GM19240 (cell line): Measurements from ENCODE around the gene TCEA2.

Experiments used
- DNase-seq: peaks from one replicate; pipeline ENCODE4 v3.0.0; 2011; ENCODE audit warnings: low spot score; ENCODE audit not compliant: insufficient read length

The TCEA2 gene

DNA sequence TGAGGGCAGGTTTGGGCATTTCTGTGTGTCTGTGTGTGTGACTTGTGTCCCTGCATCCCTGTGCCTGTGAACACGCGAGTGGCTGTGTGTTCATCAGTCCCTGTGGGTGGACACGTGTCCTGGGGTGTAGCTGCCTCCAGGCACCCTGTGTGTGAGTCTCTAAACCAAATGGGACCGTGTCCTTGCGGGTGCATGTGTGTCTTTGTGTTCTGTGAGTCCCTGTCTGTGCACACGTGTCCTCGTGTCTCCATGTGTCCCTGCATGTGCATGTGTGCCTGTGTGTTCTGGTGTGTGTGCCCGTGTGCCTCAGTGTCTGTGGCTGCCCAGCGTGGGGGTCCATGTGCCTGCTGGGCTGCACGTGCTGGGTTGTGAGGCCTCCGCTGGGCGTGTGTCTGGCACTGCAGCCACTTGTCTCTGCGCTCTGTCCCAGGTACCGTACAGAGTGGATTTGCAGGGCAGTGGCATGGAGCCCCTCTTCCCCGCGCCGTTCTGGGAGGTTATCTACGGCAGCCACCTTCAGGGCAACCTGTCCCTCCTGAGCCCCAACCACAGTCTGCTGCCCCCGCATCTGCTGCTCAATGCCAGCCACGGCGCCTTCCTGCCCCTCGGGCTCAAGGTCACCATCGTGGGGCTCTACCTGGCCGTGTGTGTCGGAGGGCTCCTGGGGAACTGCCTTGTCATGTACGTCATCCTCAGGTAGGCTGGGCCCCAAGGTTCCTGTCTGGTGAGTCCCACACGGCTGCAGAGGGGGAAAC is 29.4 kb downstream of the TCEA2 start:
- no peak for DNase-seq

DNA sequence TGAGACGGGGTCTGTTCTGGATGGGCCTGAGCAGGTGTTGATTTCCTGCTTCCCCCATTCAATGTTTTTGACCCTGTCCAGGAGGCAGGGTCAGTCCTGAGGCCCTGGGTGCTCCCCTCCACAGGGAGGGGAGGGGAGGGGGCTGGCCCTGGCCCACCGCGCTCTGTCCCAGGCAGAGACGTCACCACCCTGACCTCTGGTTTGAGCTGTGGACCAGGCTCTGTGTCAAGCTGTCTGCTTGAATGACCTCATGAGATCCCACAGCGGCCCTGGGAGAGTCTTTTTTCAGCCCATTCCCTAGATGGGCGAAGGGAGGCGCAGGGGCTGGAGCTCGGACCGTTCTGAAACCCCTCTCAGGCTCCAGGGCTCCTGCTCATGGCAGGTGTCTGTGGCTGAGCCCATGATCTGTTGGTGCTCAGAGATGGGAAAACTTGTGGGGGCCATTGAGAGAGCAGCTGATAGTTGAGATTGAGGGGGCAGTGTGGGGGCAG is 30.1 kb downstream of the TCEA2 start:
- no peak for DNase-seq

DNA sequence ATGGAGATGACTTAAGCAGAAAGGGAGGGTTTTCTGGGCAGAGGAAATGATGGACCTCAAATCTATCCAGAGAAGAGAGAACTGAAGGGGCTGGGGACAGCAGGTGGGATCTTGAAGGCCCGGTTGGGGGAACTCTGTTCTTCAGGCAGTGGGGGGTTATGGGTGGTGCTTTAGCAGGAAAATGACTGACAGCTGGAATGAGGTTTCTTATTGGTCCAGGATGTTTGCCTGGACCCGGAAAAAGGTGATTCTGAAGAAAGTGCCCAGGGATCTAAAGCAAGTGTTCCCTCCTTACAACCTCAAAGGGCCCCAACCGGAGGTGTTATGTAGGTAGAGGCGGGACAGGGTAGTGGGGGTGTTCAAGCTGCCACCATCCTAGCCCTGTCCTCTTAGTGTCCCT is 32.5 kb downstream of the TCEA2 start:
- no peak for DNase-seq

DNA sequence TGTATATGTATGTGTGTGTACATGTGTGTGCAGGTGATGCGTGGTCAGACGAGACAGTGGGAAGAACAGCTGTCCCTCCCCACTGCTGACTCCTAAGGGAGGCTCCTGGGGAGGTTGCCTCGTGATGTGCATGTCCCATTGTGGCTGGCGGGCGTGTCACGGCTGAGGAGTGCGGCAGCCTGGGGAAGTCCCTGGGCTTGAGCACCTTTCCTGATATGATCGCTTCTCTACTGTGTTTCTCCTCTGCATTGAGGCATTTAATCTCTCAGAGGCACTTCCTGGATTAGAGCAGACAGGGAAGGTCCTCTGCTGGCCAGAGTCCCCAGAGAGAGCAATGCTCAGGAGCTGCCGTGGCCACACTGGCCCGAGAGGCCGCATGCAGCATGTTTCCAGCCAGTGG is 32.9 kb downstream of the TCEA2 start:
- no peak for DNase-seq

DNA sequence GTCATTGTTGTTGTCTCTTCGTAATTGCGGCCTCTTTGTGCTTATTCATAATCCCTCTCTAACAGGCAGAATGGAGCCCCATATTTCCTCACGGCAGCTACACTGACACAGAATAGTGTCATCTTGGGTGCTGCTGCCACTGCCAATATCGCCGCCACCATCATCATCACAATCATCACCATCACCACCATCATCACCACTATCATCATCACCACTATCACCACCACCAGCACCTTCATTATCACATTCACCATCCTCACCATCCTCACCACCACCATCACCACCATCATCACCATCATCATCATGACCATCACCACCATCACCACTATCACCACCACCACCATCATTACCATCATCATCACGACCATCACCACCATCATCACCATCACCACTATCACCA is 33.5 kb downstream of the TCEA2 start:
- no peak for DNase-seq

DNA sequence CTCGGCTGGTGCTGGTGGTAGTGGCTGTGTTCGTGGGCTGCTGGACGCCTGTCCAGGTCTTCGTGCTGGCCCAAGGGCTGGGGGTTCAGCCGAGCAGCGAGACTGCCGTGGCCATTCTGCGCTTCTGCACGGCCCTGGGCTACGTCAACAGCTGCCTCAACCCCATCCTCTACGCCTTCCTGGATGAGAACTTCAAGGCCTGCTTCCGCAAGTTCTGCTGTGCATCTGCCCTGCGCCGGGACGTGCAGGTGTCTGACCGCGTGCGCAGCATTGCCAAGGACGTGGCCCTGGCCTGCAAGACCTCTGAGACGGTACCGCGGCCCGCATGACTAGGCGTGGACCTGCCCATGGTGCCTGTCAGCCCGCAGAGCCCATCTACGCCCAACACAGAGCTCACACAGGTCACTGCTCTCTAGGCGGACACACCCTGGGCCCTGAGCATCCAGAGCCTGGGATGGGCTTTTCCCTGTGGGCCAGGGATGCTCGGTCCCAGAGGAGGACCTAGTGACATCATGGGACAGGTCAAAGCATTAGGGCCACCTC is 35.5 kb downstream of the TCEA2 start:
- DNase-seq = no peak

DNA sequence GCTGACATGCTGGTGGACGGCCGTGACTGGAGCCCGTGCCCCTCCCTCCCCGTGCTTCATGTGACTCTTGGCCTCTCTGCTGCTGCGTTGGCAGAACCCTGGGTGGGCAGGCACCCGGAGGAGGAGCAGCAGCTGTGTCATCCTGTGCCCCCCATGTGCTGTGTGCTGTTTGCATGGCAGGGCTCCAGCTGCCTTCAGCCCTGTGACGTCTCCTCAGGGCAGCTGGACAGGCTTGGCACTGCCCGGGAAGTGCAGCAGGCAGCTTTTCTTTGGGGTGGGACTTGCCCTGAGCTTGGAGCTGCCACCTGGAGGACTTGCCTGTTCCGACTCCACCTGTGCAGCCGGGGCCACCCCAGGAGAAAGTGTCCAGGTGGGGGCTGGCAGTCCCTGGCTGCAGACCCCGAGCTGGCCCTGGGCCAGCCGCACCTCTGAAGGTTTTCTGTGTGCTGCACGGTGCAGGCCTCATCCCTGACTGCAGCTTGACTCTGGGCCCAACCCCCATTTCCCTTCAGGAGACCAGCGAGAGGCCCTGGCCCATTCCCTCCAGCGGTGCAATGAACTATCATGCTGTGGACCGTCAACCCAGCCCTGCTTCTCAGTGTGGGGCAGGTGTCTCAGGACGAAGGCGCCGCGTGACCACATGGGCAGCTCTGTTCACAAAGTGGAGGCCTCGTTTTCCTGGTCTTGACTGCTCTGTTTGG is 36.2 kb downstream of the TCEA2 start:
- no peak for DNase-seq

DNA sequence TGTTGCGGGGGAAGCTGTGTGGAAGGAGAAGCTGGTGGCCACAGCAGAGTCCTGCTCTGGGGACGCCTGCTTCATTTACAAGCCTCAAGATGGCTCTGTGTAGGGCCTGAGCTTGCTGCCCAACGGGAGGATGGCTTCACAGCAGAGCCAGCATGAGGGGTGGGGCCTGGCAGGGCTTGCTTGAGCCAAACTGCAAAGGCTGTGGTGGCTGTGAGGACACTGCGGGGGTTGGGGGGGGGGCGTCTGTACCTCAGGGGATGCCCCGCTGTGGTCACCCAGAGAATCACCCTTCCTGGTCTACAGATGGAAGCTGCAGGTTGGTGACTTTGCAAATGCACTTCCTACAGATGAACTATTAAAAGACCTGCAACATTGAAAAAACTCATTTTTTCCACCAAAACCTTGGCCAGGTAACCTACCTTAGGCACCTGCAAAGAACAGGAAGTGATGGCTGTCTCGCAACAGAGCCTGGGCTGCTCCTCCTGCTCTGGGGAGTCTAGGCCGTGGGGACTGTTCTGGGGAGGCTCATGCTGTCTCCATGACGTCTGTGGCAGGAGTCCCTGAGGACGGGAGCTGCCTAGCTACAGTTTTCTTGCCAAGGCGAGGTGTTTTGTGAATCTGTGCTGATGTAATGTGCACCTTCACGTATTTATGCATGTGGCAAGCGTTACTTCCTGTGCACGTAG is 37.0 kb downstream of the TCEA2 start:
- no peak for DNase-seq

DNA sequence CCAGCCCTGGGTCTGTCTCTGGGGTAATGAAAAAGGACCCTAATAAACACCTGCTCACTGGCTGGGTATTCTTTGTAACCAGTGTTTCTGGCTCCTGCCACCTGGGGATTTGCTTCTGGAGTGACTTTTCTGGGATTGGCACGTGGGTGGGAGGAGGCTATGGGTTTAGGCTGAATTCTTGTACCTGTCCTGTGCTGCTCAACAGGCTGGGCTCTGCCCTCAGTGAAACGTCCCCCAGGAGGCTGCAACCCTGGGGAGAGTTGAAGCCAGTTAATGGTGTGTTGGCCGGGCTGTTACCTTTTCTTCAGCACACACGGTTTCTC is 37.5 kb downstream of the TCEA2 start:
- no peak for DNase-seq

DNA sequence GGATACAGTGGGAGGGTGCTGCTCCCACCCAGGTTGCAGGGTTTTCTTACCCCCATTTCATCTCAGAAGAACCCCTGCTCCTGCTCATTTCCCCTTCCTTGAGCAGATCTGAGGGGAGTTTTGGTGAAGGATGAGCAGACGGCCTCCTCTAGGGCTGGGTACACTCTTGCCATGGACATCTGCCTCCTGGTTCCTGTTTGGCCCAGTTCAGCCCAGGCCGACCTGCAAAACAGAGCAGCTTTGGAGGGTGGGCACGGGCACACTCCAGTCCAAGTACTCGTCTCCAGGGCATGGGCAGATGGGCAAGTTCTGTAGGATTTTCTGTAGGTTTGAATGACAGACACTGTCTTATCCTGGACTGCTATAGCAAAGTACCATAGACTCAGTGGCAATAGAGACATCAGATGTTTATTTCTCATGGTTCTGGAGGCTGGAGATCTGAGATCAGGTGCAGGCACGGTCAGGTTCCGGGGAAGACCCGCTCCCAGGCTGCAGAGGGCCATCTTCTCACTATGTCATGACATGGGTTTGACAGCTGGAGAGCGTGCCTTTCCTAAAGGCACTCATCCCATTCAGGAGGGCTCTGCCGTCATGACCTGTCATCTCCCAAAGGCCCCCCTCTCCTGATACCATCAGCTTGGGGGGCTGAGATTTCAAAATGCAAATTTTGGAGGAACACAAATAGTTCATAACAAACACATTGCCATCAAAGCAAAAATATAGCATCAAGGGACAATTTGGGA is 38.1 kb downstream of the TCEA2 start:
- DNase-seq = no peak

DNA sequence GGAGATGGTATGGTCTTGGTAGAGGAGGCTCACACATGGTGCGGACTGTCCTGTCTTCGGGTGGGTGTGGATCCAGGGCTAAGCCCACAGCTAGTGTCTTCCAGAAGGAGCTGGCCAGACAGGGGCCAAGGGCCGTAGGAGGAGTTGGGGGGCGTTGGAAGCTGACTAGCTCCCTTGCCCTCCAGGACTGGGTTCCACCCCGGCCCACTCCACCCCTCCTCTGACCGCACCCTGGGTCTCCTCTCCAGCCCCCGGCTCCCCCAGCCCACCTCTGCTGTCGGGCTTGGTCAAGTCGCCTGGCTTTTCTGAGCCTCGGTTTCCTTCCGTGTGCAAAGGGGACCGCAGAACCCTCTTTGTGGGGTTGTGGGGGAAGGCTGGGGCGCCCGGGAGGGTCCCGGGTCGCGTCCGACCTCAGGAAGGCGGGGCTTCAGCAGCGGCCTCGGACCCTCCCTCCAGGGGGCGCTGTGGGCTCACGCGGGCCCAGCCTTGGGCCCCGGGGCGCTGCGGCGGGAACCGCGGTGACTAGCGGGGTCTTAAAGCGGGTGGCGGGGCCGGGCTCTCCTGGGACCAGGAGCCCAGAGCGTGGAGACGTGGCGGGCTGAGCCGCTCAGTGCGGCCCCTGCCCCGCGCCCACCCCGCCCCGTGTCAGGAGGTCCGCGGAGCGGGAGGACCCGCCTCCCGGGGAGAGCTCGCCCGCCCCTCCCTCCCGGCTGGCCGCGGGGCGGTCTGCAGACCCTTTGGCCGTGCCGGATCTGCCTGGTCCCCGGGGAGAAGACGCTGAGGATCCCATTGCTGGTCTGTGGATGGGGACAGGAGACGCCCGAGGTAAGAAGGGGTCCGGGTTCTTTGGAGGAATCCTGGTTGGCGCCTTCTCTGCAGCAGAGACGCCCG is 39.0 kb downstream of the TCEA2 start:
- peak; percentile 47 for DNase-seq

DNA sequence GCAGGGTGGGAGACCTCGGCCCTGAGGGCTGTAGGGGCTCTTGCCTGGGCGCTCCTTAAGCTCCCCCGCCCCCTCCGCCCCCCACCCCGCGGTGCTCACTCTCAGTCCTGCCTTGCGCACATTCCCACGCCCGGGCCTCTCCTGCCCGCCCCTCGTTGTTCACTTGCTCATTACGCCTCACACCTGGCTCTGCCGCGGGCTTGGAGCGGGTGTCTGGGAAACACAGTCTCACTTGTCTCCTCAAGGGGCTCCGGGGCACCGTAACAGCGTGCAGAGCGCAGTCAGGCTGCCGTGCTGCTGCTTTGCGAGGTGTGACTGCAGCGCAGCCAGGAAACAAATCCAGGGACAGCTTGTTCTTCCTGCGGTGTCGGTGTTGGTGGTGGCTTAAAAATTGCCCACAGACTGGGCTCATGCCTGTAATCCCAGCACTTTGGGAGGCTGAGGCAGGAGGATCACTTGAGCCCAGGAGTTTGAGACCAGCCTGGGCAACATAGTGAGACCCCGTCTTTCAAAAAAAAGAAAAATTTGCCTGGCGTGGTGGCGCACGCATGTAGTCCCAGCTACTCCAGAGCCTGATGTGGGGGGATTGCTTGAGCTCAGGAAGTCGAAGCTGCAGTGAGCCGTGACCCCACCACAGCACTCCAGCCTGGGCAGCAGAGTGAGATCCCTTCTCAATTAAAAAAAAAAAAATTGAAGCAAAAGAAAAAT is 39.8 kb downstream of the TCEA2 start:
- no peak for DNase-seq

DNA sequence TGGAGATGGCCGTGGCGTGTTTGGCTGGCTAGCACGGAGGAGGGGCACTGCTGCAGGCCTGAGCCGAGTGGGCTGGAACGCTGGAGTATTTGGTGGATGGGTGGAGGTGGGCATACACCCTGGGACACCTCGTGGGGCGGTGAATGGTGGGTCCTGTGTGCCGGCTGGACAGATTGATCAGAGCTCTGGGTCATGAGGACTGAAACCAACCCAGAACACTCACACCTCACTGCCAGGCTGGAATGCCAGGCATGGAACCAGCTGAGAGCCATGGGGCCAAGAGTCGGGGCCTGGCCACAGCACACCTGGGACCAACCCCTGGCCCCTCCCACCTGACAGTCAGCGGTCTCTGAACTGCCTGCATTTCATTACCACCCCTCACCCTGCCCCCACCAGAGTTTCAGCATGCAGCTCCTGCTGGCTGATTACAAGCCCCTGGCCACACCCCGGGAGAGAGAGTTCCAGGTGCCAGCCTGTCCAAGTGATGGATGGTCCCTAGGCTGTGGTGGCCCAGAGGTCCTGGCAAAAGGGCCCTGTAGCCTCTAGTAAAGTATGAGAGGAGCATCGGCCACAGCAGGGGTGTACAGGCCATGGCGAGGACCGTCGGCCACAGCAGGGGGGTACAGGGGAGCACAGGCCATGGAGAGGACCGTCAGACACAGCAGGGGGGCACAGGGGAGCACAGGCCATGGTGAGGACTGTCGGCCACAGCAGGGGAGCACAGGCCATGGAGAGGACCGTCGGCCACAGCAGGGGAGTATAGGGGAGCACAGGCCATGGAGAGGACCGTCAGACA is 41.1 kb downstream of the TCEA2 start:
- no peak for DNase-seq

DNA sequence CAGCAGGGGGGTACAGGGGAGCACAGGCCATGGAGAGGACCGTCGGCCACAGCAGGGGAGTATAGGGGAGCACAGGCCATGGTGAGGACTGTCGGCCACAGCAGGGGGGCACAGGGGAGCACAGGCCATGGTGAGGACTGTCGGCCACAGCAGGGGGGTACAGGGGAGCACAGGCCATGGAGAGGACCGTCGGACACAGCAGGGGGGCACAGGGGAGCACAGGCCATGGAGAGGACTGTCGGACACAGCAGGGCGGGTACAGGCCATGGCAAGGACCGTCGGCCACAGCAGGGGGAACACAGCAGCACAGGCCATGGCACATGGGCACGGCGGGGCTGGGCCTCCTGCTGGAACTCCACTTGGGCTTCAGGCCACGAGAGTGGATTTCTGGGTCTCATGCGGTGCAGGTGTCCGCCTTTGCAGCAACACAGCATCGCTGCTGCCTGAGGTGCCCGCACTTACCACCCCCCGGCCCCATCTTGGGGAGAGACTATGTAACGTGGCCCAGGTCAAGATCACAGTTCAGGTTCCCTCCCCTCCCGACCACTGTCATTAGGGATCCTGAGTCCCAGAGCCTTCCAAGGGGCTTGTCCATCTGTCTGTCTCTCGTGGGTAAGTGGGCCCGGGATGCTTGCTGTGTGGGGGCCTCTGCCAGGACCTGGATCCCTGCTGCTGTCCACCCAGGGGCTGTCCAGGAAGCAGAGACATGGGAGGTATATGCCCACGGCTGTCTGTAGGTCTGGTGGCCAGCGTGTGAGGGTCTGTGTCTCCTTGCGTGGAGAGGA is 41.9 kb downstream of the TCEA2 start:
- no peak for DNase-seq

DNA sequence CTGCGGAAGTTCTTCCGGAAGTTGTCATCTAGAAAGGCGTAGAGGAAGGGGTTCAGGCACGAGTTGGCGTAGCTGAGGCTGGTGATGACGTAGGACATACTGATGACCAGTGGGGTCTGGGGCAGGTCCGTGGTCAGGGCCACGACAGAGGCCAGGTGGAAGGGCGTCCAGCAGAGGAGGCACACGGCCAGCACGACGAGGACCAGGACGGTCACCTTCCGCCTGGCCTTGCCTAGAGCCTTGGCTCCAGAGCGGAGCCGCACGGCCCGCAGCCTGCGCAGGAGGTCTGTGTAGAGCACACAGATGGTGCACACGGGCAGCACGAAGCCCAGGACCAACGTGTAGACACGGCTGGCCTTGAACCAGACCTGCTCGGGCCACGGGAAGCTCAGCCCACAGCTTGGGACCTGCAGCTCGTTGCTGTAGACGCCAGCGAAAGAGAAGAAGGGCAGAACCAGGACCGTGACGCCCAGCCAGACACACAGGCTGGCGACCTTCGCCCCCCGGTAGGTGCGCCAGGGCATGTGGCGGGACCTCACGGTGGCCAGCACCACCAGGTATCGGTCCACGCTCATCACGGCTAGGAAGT is 42.9 kb downstream of the TCEA2 start:
- no peak for DNase-seq

DNA sequence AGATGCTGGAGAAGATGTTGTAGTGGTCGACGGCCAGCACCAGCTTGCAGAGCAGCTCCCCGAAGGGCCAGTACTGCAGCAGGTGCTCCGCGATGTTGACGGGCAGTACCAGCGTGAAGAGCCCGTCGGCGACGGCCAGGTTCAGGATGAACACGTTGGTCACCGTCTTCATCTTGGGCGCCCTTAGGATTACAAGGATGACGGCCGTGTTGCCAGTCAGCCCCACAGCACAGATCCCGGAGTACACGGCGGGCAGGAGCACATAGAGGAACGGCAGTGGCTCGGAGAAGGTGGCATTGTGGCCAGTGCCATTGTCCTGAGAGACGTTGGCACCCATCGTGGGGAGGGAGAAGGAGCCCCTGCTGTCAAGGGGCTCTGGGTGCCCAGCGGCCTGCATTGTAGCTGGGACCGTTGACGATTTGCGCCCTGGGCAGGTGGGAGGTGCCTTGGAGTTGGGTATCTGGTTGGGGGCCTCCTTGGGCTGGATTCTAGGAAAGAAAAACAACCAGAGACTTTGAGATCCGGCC is 43.5 kb downstream of the TCEA2 start:
- DNase-seq = no peak

DNA sequence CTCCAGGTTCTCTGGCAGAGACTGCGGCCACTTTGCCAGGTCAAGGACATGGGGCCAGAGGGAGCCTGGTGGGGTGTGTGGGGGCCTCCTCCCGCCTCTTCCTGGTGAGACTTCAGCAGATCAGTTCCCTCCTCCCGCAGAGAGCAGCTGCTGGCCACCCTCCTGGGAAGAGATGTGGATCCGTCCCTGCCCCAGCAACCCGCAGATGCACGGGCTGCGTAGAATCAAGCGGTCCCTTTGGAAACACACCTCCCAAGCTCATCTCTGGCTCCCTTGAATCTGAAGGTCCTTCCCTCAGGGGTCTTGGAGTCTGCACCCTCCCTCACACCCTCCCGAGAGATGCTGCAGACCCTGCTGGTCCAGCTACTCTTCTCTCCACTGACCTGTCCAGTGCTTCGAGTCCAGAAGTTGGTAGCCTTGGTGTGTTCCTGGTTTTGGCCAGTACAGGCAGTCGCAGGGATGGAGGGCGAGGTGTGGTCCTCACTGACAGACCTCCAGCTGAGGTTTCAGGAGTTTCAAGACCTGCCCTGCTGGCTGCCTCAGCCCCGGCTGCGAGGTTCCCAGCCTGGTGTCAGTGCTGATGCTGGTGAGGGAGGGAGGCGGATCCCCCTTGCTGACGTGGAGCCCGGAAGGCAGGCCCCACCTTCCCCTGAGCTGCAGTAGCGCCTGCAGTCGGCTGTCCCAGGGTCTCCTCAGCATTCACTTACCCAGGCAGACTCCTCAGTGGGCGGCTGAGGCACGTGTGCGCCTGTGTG is 44.2 kb downstream of the TCEA2 start, which contains the start of gene NPBWR2:
Gene NPBWR2, minus strand, starts transcription at position 585 of the 755 bp plus-strand sequence. CDS start 734 bp downstream, outside the sequence.
- no peak for DNase-seq
